HuH-7.5 (cell line): ENCODE results near the gene NSD2.

Source experiments
- DNase-seq: peaks from one replicate; pipeline ENCODE4 v3.0.0; 2011; ENCODE audit warnings: low spot score

Gene NSD2

GRCh38 chr4:1971456-1972200 is 100.4 kb downstream of the NSD2 start:
- DNase-seq: no peak

GRCh38 chr4:1972414-1972813 is 101.2 kb downstream of the NSD2 start:
- no peak for DNase-seq

GRCh38 chr4:1973218-1973617 is 102.0 kb downstream of the NSD2 start:
- no peak for DNase-seq

GRCh38 chr4:1973661-1974060 is 102.5 kb downstream of the NSD2 start:
- DNase-seq: no peak

- no peak for DNase-seq
Observed at GRCh38 chr4:1974840-1975239, 103.6 kb downstream of the NSD2 start.

- DNase-seq: no peak
Observed at GRCh38 chr4:1975391-1975801, 104.2 kb downstream of the NSD2 start.

GRCh38 chr4:1975880-1976279 is 104.7 kb downstream of the NSD2 start:
- DNase-seq: no peak

GRCh38 chr4:1976416-1977352 is 105.5 kb downstream of the NSD2 start:
- no peak for DNase-seq

- no peak for DNase-seq
Observed at GRCh38 chr4:1978226-1978625, 107.0 kb downstream of the NSD2 start.

- DNase-seq: no peak
Observed at GRCh38 chr4:1978741-1979476, 107.7 kb downstream of the NSD2 start.

- DNase-seq: no peak
Observed at GRCh38 chr4:1979477-1980196, 108.4 kb downstream of the NSD2 start.

- no peak for DNase-seq
Observed at GRCh38 chr4:1980561-1981041, 109.4 kb downstream of the NSD2 start.

GRCh38 chr4:1981251-1982058 is 110.3 kb downstream of the NSD2 start:
- DNase-seq: no peak

GRCh38 chr4:1982124-1983052 is 111.2 kb downstream of the NSD2 start:
- no peak for DNase-seq

- DNase-seq: no peak
Observed at GRCh38 chr4:1983053-1983845, 112.1 kb downstream of the NSD2 start.

- DNase-seq: no peak
Observed at GRCh38 chr4:1983846-1984405, 112.7 kb downstream of the NSD2 start.

GRCh38 chr4:1984406-1985191 is 113.4 kb downstream of the NSD2 start:
- no peak for DNase-seq

GRCh38 chr4:1985294-1985693 is 114.1 kb downstream of the NSD2 start:
- DNase-seq: no peak
